IPS DF 4.7 (cell line): ENCODE measurements around the gene PRLR.

Source experiments
- DNase-seq: peaks from one replicate; pipeline ENCODE4 v3.0.0-alpha.2; 2013; ENCODE audit warnings: low spot score; ENCODE audit errors: extremely low read depth

PRLR gene

GRCh38 chr5:35004200-35004599 is 226.1 kb downstream of the PRLR start:
- peak; percentile 7 for DNase-seq

DNA sequence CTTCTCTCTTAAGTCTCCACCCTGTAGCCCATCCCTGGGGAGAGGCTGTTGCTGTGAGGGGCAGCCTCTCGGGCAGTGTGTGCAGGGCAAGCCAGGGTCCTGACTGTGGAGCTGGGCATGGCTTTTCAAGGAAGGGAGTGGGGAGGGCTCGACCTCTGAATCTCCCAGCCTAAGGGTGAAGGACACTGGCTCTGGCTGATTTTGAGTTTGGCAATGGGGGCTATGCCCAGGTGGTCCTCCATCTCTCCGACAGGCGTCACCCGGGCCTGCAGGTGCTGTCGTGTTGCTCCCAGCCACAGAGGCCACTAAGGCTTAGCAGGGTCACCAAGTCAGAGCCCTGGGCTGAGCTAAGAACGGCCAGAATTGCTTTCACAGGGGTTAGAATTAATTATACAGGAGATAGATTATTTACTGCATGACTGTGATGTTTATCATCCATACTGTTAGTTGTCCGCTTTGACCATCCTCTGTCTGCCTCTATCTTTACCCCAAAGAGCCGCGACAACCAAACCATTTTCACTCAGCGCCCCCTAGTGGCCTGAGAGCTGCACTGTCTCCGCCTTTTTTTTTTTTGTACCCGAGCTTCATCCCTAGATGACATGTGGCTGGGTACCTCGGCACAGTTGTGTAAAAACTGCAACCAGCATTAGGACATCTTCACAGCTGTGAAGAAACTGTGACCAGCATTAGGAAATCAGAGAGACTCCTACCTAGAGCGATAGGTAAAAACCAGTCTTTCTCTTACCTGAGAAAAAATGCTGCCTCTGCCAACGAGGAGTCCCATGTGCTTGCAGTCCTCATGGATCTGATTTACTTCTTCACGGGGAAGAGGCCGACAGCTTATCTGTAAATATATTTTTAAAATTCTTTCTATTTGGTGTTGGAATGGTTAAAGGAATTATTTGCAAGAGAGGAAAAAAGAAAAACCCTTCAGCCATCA is 227.0 kb downstream of the PRLR start:
- peak; percentile 16 for DNase-seq

- DNase-seq, result no peak
Measured at GRCh38 chr5:35002459-35002858, 227.8 kb downstream of the PRLR start.

DNA sequence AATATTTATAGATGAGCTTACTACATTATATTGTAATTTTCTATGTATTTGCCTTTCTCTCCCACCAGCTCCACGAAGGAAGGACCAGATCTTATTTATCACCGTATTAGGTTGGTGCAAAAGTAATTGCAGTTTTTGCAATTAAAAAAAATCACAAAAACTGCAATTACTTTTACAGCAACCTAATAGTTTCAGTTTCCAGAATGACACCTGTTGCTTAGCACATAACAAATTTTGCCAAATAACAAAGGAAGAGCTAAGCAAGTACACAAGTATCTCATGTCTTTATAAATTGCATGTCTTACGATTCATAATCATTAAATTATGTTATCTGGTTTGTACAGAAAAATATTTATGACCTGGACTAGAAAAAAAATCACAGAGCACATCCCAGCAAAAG is 228.4 kb downstream of the PRLR start:
- no peak for DNase-seq
